Naive thymus-derived CD8-positive, alpha-beta T cell (primary cell): ENCODE results near the gene PRF1. TPM values are rescaled to one million over a fixed set of nuclear protein-coding genes. Genes with fewer than 3 reads are reported as not detected.
"Not testable (repeated sequence)": the region's sequence is repeated elsewhere in the genome, so short reads cannot be mapped to it uniquely, and the experiment has no call there.

Source experiments
- ATAC-seq, 2 donors: fragments of 150-1000 bp; cut with Tn5 transposase in 1 of 2; sonication (Bioruptor Pico), chemical (Tn5 transposase) in 1 of 2; 1 replicate in 1 of 2; 2 replicates in 1 of 2; pipeline ENCODE4 v1.10.0; 2021; ENCODE audit warnings: mild to moderate bottlenecking in 2 of 2, moderate library complexity in 2 of 2
- POLR2A ChIA-PET: fragments of 350-600 bp; sonication (Branson Sonifier 250); formaldehyde crosslinking; loops from one replicate; lab custom pipeline; 2021; ENCODE audit warnings: antibody characterized with exemption; lab: Charles Lee
- DNase-seq, 10 donors: peaks; one replicate each; pipeline versions ENCODE4 v3.0.0 to v3.0.0-alpha.2; 2020 to 2022
- H3K27ac Mint-ChIP-seq, 10 donors: one replicate each; pipeline ENCODE4 v1.8.0; 2020 to 2022; ENCODE audit warnings: mild to moderate bottlenecking in 10 of 10, mixed read lengths in 10 of 10, moderate library complexity in 4 of 10, inconsistent platforms in 1 of 10
- H3K27me3 Mint-ChIP-seq, 5 donors: one replicate each; pipeline ENCODE4 v1.8.0; 2021 to 2022; ENCODE audit warnings: mixed read lengths in 5 of 5
- H3K36me3 Mint-ChIP-seq, 3 donors: one replicate each; pipeline ENCODE4 v1.8.0; 2020 to 2022; ENCODE audit warnings: mixed read lengths in 3 of 3, mild to moderate bottlenecking in 2 of 3, inconsistent platforms in 1 of 3
- H3K4me1 Mint-ChIP-seq, 4 donors: one replicate each; pipeline ENCODE4 v1.8.0; 2021 to 2022; ENCODE audit warnings: mixed read lengths in 4 of 4
- H3K4me3 Mint-ChIP-seq, 10 donors: one replicate each; pipeline ENCODE4 v1.8.0; 2020 to 2022; ENCODE audit warnings: mild to moderate bottlenecking in 10 of 10, mixed read lengths in 10 of 10, moderate library complexity in 6 of 10, inconsistent platforms in 1 of 10
- H3K9me3 Mint-ChIP-seq, 9 donors: one replicate each; pipeline ENCODE4 v1.8.0; 2020 to 2022; ENCODE audit warnings: mixed read lengths in 9 of 9, mild to moderate bottlenecking in 3 of 9, inconsistent platforms in 1 of 9, moderate library complexity in 1 of 9
- polyA plus RNA-seq, 3 donors: library from polyadenylated mRNA; unstranded; fragments of 300-500 nt; fragmentation: Illumina TruSeq; gene quantifications; one replicate each; pipeline ENCODE4 v1.2.3, GENCODE V29; 2021
- total RNA-seq, 8 experiments: library from RNA in 2 of 8; stranded (reverse) in 2 of 8; gene quantifications; one replicate each; pipeline ENCODE4 v1.2.3 and lab custom pipeline; 2021 to 2026

PRF1 gene
- 10 to 100 TPM; 14.7 to 16.8 TPM for total RNA-seq
- 100 to 1,000 TPM in 1 of 3 donors, 10 to 100 TPM in 2; 58.3 to 435 (median 84.3) TPM for polyA plus RNA-seq
- 3.4 to 26.9 (median 5.2) reads per million in 6 experiments for total RNA-seq (lab: John Stamatoyannopoulos, UW)

- POLR2A ChIA-PET, result interaction anchor here (0.6 to 2.2 kb wide), 9 partner anchors 8 to 434 kb away, joined by 3 to 12 read pairs (median 5); no protein-coding TSS in a partner anchor
- Mint-ChIP-seq H3K36me3 (peaks cover 4 to 23% (median 11%) of the 10 kb centered on the region in 3 donors), H3K4me3 (peak within 1 kb of the TSS; percentile 89 to 100 (median 99)), H3K9me3 (peaks cover 0 to 6% (median 2%) of the 10 kb centered on the region in 9 donors), H3K27ac (peak within 1 kb of the TSS; percentile 96 to 100 (median 98)), H3K27me3 (no peaks in the 10 kb centered on the region), H3K4me1 (peaks cover 34 to 73% (median 70%) of the 10 kb centered on the region in 4 donors)
- ATAC-seq, result peak; percentile 93 to 97
- peak; percentile 63 to 94 (median 86) for DNase-seq
Measured at GRCh38 chr10:70602665-70603448, at the start of gene PRF1. TSS of gene PRF1 (minus strand) at chr10:70602741. CDS start at chr10:70600902, 1,839 bp downstream.

DNA sequence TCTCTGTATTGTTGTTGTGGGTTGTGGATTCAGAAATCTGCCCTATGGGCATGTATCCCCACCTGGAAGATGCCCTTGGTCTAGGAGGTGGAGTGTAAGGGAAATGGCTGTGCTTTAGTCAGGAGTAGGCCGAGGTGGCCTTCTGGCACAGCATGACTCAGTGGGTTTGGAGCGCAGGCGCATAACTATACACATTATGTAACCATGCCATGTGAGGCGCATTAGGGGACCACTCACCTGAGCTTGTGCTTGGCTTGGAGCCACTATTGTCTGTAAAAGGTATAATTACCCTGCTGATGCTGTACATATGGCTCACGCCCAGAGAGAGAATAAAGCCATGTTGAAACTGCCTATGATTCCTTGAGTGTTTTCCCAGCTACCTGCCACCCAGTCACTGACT, 49.1 kb upstream of the PRF1 start:
- ATAC-seq (no peak), DNase-seq (peak in 3 of 10 donors; percentile 4 to 28 (median 16))
- Mint-ChIP-seq H3K9me3 (peaks cover 0 to 61% (median 39%) of the 10 kb centered on the region in 9 donors), H3K27me3 (peaks cover 0 to 2% (median 0%) of the 10 kb centered on the region in 5 donors), H3K27ac (no peak overlapping the region), H3K4me1 (peaks cover 3 to 7% (median 5%) of the 10 kb centered on the region in 4 donors), H3K4me3 (no peak overlapping the region), H3K36me3 (peaks cover 0 to 26% (median 24%) of the 10 kb centered on the region in 3 donors)
- POLR2A ChIA-PET, result no interaction called here

DNA sequence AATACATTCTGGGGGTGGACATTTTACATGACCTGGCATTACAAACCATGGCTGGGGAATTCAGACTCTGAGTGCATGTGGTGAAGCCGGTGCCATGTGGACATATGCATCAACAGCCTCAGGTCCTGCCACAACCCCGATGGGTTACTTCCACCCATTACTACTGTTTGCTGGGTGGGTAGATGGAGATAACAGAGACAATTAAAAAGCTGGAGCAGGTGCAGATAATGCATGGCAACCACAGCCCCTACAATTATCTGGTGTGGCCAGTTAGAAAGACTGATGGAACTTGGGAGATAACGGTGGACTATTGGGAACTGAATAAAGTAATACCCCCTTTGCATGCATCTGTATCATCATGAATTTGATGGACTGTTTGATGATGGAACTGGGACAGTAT, 48.2 kb upstream of the PRF1 start:
- POLR2A ChIA-PET, result no interaction called here
- ATAC-seq (no peak), DNase-seq (no peak)
- H3K27me3 Mint-ChIP-seq, result peaks cover 0 to 2% (median 0%) of the 10 kb centered on the region in 5 donors
- peaks cover 0 to 61% (median 39%) of the 10 kb centered on the region in 9 donors for H3K9me3 Mint-ChIP-seq
- H3K4me1 Mint-ChIP-seq, result no peaks in the 10 kb centered on the region
- no peak overlapping the region for H3K27ac Mint-ChIP-seq
- peaks cover 0 to 26% (median 24%) of the 10 kb centered on the region in 3 donors for H3K36me3 Mint-ChIP-seq
- H3K4me3 Mint-ChIP-seq, result no peak overlapping the region

DNA sequence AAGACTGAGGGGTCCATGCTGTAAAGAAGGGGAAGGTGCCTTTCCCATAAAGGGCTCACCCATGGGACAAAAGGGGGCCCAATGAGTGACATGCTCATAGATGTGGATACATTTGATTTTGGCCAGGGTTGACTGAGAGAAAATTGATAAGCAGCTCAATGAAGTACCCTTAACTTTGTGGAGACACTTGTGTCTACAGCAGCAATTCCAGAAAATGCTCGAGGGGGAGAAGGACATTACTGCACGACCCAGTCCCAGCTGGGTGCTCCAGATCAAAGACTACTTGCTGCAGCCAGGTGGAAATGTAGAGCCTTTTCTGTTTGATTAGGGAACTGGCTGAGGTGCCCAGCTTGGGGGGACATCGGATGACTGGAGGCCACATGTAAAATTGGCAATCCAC, 47.6 kb upstream of the PRF1 start:
- H3K27me3 Mint-ChIP-seq, result peaks cover 0 to 2% (median 0%) of the 10 kb centered on the region in 5 donors
- H3K4me1 Mint-ChIP-seq, result no peaks in the 10 kb centered on the region
- no peak for DNase-seq
- ATAC-seq, result no peak
- peaks cover 0 to 61% (median 39%) of the 10 kb centered on the region in 9 donors for H3K9me3 Mint-ChIP-seq
- peaks cover 0 to 26% (median 24%) of the 10 kb centered on the region in 3 donors for H3K36me3 Mint-ChIP-seq
- no peak overlapping the region for H3K4me3 Mint-ChIP-seq
- H3K27ac Mint-ChIP-seq, result no peak overlapping the region
- POLR2A ChIA-PET, result no interaction called here

- peaks cover 0 to 2% (median 0%) of the 10 kb centered on the region in 5 donors for H3K27me3 Mint-ChIP-seq
- no peak overlapping the region for H3K4me3 Mint-ChIP-seq
- H3K9me3 Mint-ChIP-seq, result peaks cover 0 to 61% (median 40%) of the 10 kb centered on the region in 9 donors
- no peak overlapping the region for H3K27ac Mint-ChIP-seq
- ATAC-seq (no peak), DNase-seq (no peak)
- POLR2A ChIA-PET, result no interaction called here
- H3K4me1 Mint-ChIP-seq, result no peaks in the 10 kb centered on the region
- peaks cover 0 to 26% (median 24%) of the 10 kb centered on the region in 3 donors for H3K36me3 Mint-ChIP-seq
Measured at GRCh38 chr10:70649526-70649925, 47.0 kb upstream of the PRF1 start.

GRCh38 chr10:70648427-70648826, 45.9 kb upstream of the PRF1 start:
- H3K9me3 Mint-ChIP-seq, result peaks cover 0 to 59% (median 49%) of the 10 kb centered on the region in 9 donors
- ATAC-seq (no peak), DNase-seq (peak in 2 of 10 donors; percentile 19 to 27)
- H3K36me3 Mint-ChIP-seq, result peaks cover 0 to 26% (median 24%) of the 10 kb centered on the region in 3 donors
- H3K4me1 Mint-ChIP-seq, result no peaks in the 10 kb centered on the region
- no peak overlapping the region for H3K4me3 Mint-ChIP-seq
- POLR2A ChIA-PET, result interaction anchor here (0.6 kb wide), 1 partner anchor 9 kb away, joined by 5 read pairs; no protein-coding TSS in a partner anchor
- H3K27me3 Mint-ChIP-seq, result peaks cover 0 to 2% (median 0%) of the 10 kb centered on the region in 5 donors
- no peak overlapping the region for H3K27ac Mint-ChIP-seq

DNA sequence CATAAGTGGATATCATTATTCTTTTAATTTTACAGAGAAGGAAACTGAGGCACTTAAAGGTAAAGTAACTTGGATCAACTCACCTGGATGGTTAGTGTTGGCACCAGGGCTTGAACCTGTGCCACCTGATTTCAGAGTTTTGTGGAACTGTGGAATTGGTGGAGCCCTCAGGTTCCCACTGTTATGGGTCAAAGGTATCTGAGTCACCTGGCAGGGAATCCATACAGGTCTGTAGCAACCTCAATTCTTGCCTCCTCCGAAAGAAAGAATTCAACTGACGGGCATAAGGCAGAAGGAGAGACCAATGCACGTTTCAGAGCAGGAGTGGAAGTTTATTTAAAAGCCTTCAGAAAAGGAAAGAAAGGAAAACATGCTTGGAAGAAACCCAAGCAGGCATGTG, 44.5 kb upstream of the PRF1 start:
- Mint-ChIP-seq H3K36me3 (peaks cover 0 to 25% (median 24%) of the 10 kb centered on the region in 3 donors), H3K4me1 (peaks cover 0 to 2% (median 0%) of the 10 kb centered on the region in 4 donors), H3K4me3 (no peak overlapping the region), H3K27me3 (peaks cover 0 to 2% (median 0%) of the 10 kb centered on the region in 5 donors), H3K27ac (no peak overlapping the region), H3K9me3 (peaks cover 0 to 52% (median 45%) of the 10 kb centered on the region in 9 donors)
- POLR2A ChIA-PET, result no interaction called here
- no peak for DNase-seq
- ATAC-seq, result no peak

DNA sequence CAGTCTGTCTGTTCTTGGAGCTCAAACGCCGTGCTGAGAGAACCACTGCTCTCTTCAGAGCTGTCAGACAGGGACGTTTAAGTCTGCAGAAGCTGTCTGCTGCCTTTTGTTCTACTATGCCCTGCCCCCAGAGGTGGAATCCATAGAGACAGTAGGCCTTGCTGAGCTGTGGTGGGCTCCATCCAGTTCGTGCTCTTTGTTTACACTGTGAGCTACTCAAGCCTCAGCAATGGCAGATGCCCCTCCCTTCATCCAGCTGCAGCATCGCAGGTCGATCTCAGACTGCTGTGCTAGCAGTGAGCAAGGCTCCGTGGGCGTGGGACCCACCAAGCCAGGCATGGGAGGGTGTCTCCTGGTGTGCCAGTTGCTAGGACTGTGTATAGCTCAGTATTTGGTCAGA, 42.4 kb upstream of the PRF1 start:
- H3K4me3 Mint-ChIP-seq, DNase-seq, H3K27me3 Mint-ChIP-seq, H3K4me1 Mint-ChIP-seq, H3K27ac Mint-ChIP-seq, ATAC-seq, POLR2A ChIA-PET: not testable (repeated sequence)
- Mint-ChIP-seq H3K36me3 (peaks cover 0 to 16% (median 11%) of the 10 kb centered on the region in 3 donors), H3K9me3 (peaks cover 0 to 30% (median 24%) of the 10 kb centered on the region in 9 donors)

DNA sequence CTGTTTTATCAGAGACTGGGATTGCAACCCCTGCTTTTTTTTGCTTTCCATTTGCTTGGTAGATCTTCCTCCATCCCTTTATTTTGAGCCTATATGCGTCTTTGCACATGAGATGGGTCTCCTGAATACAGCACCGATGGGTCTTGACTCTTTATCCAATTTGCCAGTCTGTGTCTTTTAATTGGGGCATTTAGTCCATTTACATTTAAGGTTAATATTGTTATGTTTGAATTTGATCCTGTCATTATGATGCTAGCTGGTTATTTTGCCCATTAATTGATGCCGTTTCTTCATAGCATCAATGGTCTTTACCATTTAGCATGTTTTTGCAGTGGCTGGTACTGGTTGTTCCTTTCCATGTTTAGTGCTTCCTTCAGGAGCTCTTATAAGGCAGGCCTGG, 40.7 kb upstream of the PRF1 start:
- H3K27me3 Mint-ChIP-seq, H3K4me1 Mint-ChIP-seq, POLR2A ChIA-PET, H3K36me3 Mint-ChIP-seq, H3K4me3 Mint-ChIP-seq, DNase-seq, H3K27ac Mint-ChIP-seq, ATAC-seq: not testable (repeated sequence)
- peaks cover 0 to 15% (median 9%) of the 10 kb centered on the region in 9 donors for H3K9me3 Mint-ChIP-seq

DNA sequence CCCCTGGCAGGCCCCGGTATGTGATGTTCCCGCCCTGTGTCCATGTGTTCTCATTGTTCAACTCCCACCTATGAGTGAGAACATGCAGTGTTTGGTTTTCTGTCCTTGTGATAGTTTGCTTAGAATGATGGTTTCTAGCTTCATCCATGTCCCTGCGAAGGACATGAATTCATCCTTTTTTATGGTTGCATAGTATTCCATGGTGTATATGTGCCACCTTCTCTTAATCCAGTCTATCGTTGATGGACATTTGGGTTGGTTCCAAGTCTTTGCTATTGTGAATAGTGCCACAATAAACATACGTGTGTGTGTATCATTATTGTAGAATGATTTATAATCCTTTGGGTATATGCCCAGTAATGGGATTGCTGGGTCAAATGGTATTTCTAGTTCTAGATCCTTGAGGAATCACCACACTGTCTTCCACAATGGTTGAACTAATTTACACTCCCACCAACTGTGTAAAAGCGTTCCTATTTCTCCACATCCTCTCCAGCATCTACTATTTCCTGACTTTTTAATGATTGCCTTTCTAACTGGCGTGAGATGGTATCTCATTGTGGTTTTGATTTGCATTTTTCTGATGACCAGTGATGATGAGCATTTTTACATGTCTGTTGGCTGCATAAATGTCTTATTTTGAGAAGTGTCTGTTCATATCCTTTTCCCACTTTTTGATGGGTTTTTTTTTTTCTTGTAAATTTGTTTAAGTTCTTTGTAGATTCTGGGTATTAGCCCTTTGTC, 37.3 kb upstream of the PRF1 start:
- H3K27ac Mint-ChIP-seq, H3K4me1 Mint-ChIP-seq, H3K36me3 Mint-ChIP-seq, POLR2A ChIA-PET, ATAC-seq, DNase-seq, H3K4me3 Mint-ChIP-seq, H3K27me3 Mint-ChIP-seq: not testable (repeated sequence)
- peaks cover 0 to 10% (median 0%) of the 10 kb centered on the region in 9 donors for H3K9me3 Mint-ChIP-seq

DNA sequence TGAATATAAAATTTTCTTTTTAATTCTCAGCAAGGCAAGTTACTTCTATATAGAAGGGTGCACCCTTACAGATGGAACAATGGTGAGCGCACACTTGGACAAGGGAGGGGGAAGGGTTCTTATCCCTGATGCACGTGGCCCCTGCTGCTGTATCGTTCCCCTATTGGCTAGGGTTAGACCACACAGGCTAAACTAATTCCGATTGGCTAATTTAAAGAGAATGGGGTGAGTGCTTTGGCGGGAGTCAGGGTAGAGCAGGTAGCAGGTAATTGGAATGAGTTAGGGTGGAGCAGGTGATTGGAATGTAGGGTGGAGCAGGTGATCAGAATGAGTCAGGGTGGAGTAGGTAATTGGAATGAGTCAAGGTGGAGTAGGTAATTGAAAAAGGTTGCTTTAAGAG, 32.0 kb upstream of the PRF1 start:
- not testable (repeated sequence) for H3K36me3 Mint-ChIP-seq, H3K27me3 Mint-ChIP-seq, H3K9me3 Mint-ChIP-seq, ATAC-seq, H3K4me1 Mint-ChIP-seq, H3K4me3 Mint-ChIP-seq, DNase-seq, H3K27ac Mint-ChIP-seq
- POLR2A ChIA-PET, result interaction anchor here (0.7 kb wide), 1 partner anchor 436 kb away, joined by 3 read pairs; no protein-coding TSS in a partner anchor

DNA sequence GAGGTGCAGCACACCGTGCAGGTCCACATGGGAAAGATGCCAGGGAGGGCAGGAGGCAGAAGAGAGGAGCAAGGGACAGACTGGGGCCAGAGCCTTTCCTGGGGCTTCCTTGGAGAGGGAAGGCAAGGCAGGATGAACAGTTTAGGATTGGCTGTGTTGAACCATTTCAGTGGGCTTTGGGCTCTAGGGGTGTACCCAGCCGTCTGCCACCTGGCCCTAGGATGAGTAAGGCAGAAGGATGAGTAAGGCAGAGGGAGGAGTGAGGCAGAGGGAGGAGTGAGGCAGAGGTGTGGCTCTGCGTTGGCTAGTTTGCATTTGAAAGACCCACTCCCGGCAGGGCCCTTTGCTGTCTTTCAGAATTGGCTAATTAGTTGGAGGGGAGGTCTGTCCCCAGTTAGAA, 31.5 kb upstream of the PRF1 start:
- Mint-ChIP-seq H3K27ac (peak overlapping the region in 1 of 10 donors; percentile 64), H3K4me1 (no peaks in the 10 kb centered on the region), H3K9me3 (peaks cover 0 to 9% (median 6%) of the 10 kb centered on the region in 9 donors), H3K27me3 (no peaks in the 10 kb centered on the region), H3K4me3 (no peak overlapping the region), H3K36me3 (peaks cover 0 to 8% (median 3%) of the 10 kb centered on the region in 3 donors)
- DNase-seq (no peak), ATAC-seq (no peak)
- POLR2A ChIA-PET, result no interaction called here
